HG03139 (cell line): ENCODE results near the gene CCDC74B.
"Not testable (repeated sequence)": the region's sequence is repeated elsewhere in the genome, so short reads cannot be mapped to it uniquely, and the experiment has no call there.

Experiments used
- ATAC-seq: cut with Tn5 transposase; IDR thresholded peaks from one replicate; pipeline ENCODE4 v1.9.1; 2021; ENCODE audit not compliant: unreplicated experiment

Gene CCDC74B

GRCh38 chr2:130151145-130151512, 6.2 kb upstream of the CCDC74B start:
- not testable (repeated sequence) for ATAC-seq

GRCh38 chr2:130150181-130151144, 5.6 kb upstream of the CCDC74B start:
- no peak for ATAC-seq

GRCh38 chr2:130148515-130148914, 3.6 kb upstream of the CCDC74B start:
- not testable (repeated sequence) for ATAC-seq

GRCh38 chr2:130143266-130144039, 1.5 kb downstream of the CCDC74B start:
- ATAC-seq, result not testable (repeated sequence)

GRCh38 chr2:130142396-130143265, 2.3 kb downstream of the CCDC74B start:
- ATAC-seq, result not testable (repeated sequence)

GRCh38 chr2:130141645-130142370, 3.1 kb downstream of the CCDC74B start:
- not testable (repeated sequence) for ATAC-seq

- ATAC-seq, result not testable (repeated sequence)
Observed at GRCh38 chr2:130141002-130141401, 3.9 kb downstream of the CCDC74B start.

GRCh38 chr2:130140516-130140915, 4.4 kb downstream of the CCDC74B start:
- not testable (repeated sequence) for ATAC-seq

- ATAC-seq, result not testable (repeated sequence)
Observed at GRCh38 chr2:130139331-130140280, 5.3 kb downstream of the CCDC74B start.

GRCh38 chr2:130138841-130139251, 6.1 kb downstream of the CCDC74B start:
- ATAC-seq, result not testable (repeated sequence)

- ATAC-seq, result not testable (repeated sequence)
Observed at GRCh38 chr2:130138326-130138725, 6.6 kb downstream of the CCDC74B start.

GRCh38 chr2:130137118-130137517, 7.8 kb downstream of the CCDC74B start:
- ATAC-seq, result not testable (repeated sequence)

- ATAC-seq, result not testable (repeated sequence)
Observed at GRCh38 chr2:130136546-130136945, 8.4 kb downstream of the CCDC74B start.

- ATAC-seq, result no peak
Observed at GRCh38 chr2:130135692-130136541, 9.0 kb downstream of the CCDC74B start.

- not testable (repeated sequence) for ATAC-seq
Observed at GRCh38 chr2:130129120-130129829, 15.6 kb downstream of the CCDC74B start, which contains the start of gene POTEF. Gene POTEF (minus strand): TSS chr2:130129222. CDS start chr2:130120515, 8,707 bp downstream.

- not testable (repeated sequence) for ATAC-seq
Observed at GRCh38 chr2:130128464-130128863, 16.4 kb downstream of the CCDC74B start.

- ATAC-seq, result not testable (repeated sequence)
Observed at GRCh38 chr2:130127726-130128125, 17.2 kb downstream of the CCDC74B start.
